HG03442 (cell line): Measurements from ENCODE around the gene DGAT2.
A peak's percentile ranks its signal among the peaks of the same experiment; 100 is the strongest.
"Not testable (repeated sequence)": the region's sequence is repeated elsewhere in the genome, so short reads cannot be mapped to it uniquely, and the experiment has no call there.

Experiments used
- ATAC-seq: cut with Tn5 transposase; IDR thresholded peaks from one replicate; pipeline ENCODE4 v1.9.1; 2021; ENCODE audit warnings: mild to moderate bottlenecking, moderate library complexity; ENCODE audit not compliant: unreplicated experiment

Gene DGAT2

GRCh38 chr11:75748729-75749273 lies 19.8 kb upstream of the DGAT2 start:
- not testable (repeated sequence) for ATAC-seq

- not testable (repeated sequence) for ATAC-seq
These were observed 13.6 kb upstream of the DGAT2 start for GRCh38 chr11:75754933-75755332.

- no peak for ATAC-seq
These were observed 10.9 kb upstream of the DGAT2 start for GRCh38 chr11:75757651-75758050.

GRCh38 chr11:75759832-75760231 lies 8.7 kb upstream of the DGAT2 start:
- ATAC-seq: no peak

- ATAC-seq: no peak
These were observed 8.3 kb upstream of the DGAT2 start for GRCh38 chr11:75760243-75760642.

- no peak for ATAC-seq
These were observed 7.7 kb upstream of the DGAT2 start for GRCh38 chr11:75760710-75761493.

- ATAC-seq: no peak
These were observed 6.4 kb upstream of the DGAT2 start for GRCh38 chr11:75762158-75762557.

GRCh38 chr11:75762885-75763284 lies 5.7 kb upstream of the DGAT2 start:
- no peak for ATAC-seq

GRCh38 chr11:75763846-75764245 lies 4.7 kb upstream of the DGAT2 start:
- ATAC-seq: no peak

GRCh38 chr11:75765116-75765515 lies 3.5 kb upstream of the DGAT2 start:
- ATAC-seq: no peak

- no peak for ATAC-seq
These were observed 1.9 kb upstream of the DGAT2 start for GRCh38 chr11:75766443-75767227.

GRCh38 chr11:75767228-75767572 lies 1.4 kb upstream of the DGAT2 start:
- ATAC-seq: no peak

GRCh38 chr11:75767793-75768111 lies 826 bp upstream of the DGAT2 start:
- ATAC-seq: no peak

GRCh38 chr11:75768909-75769771 lies 562 bp downstream of the DGAT2 start:
- ATAC-seq: no peak

- ATAC-seq: no peak
These were observed 1.5 kb downstream of the DGAT2 start for GRCh38 chr11:75770102-75770501.

GRCh38 chr11:75771646-75772410 lies 3.2 kb downstream of the DGAT2 start:
- ATAC-seq: no peak

GRCh38 chr11:75773595-75774353 lies 5.2 kb downstream of the DGAT2 start:
- ATAC-seq: peak; percentile 83

GRCh38 chr11:75775056-75775455 lies 6.5 kb downstream of the DGAT2 start:
- no peak for ATAC-seq

GRCh38 chr11:75776546-75776945 lies 8.0 kb downstream of the DGAT2 start:
- no peak for ATAC-seq
